ENCODE measurements around the gene RARRES1. TPM values are rescaled to one million over a fixed set of nuclear protein-coding genes. Genes with fewer than 3 reads are reported as not detected.

RARRES1 gene
- total RNA-seq, 1 experiment from 2014 or later = 0.81 TPM

DNA sequence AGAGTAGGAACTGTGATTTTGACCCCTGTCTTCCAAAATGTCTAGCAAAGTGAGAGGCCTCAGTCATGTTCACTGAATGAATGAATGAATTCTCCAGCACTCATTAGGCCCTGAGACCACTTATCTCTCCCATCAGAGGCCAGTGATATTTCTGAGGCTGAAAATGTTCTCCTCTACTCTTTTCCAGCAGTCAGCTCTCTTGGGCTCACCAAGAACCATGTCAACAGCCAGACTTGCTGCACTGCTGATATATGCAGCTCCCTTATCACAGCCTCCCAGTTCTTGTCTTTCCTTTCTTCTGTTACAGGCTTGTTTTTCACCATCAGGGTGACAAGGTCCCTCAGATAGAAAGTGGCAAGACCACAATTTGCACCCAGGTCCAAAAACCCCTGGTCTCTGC lies 40.9 kb upstream of the RARRES1 start:
- peak overlapping the region in 1 of 3 experiments; percentile 66; a peak in 2 of 7 replicates for H3K27ac Mint-ChIP-seq
- H2BK15ac ChIP-seq (ENCODE audit: low read depth, low read length) = no peak overlapping the region
- no peaks in the 10 kb centered on the region; the same call in 1 of the 2 replicates for H3K27me3 Mint-ChIP-seq (ENCODE audit: low read depth)
- no peak overlapping the region for H3K27ac ChIP-seq (ENCODE audit: insufficient read length, low read depth, low read length)
- H3K36me3 Mint-ChIP-seq (ENCODE audit: insufficient read depth in 1 of 3, low read depth in 3 of 3) = no peaks in the 10 kb centered on the region
- H3K4me3 Mint-ChIP-seq = no peak overlapping the region
- peaks cover 18 to 19% of the 10 kb centered on the region in 2 experiments for H3K4me1 Mint-ChIP-seq
- no peak overlapping the region for H3K9ac ChIP-seq (ENCODE audit: extremely low read depth, insufficient read length, low read length)
- no peaks in the 10 kb centered on the region for H3K9me3 ChIP-seq (ENCODE audit: control insufficient read depth, low read depth, low read length)
- H2BK12ac ChIP-seq (ENCODE audit: insufficient read length, low read depth, low read length) = no peak overlapping the region
- H3K23ac ChIP-seq (ENCODE audit: insufficient read length, low read depth, low read length) = no peak overlapping the region
- H3K4me1 ChIP-seq (ENCODE audit: insufficient read depth, low read length) = no peaks in the 10 kb centered on the region; the same call in 1 of the 2 replicates
- H3K79me1 ChIP-seq (ENCODE audit: insufficient read depth, low read depth, low read length, poor library complexity, severe bottlenecking) = no peaks in the 10 kb centered on the region
- no peak overlapping the region for H3K56ac ChIP-seq (ENCODE audit: insufficient read length, low read depth, low read length)
- H2BK120ac ChIP-seq (ENCODE audit: low read depth, low read length, poor library complexity, severe bottlenecking) = no peak overlapping the region
- no peak overlapping the region for H2AFZ ChIP-seq (ENCODE audit: low read length)
- TF ChIP-seq CTCF (conservative IDR thresholded peaks at IDR 0.05) = no peak
- no peak overlapping the region for H4K8ac ChIP-seq (replicated peaks; ENCODE audit: insufficient read length, low read depth, low read length)
- H2BK20ac ChIP-seq (ENCODE audit: low read depth, low read length, poor library complexity, severe bottlenecking) = no peak overlapping the region
- H4K5ac ChIP-seq (ENCODE audit: insufficient read length, low read depth, low read length) = no peak overlapping the region
- H3K27me3 ChIP-seq (ENCODE audit: insufficient read depth, low read length) = no peaks in the 10 kb centered on the region
- H3K23me2 ChIP-seq (ENCODE audit: insufficient read length, low read depth, low read length, poor library complexity, severe bottlenecking) = no peaks in the 10 kb centered on the region
- H3K18ac ChIP-seq (ENCODE audit: insufficient read length, low read depth, low read length) = no peak overlapping the region
- no peaks in the 10 kb centered on the region for H4K20me1 ChIP-seq (ENCODE audit: control insufficient read depth, insufficient read depth, insufficient read length)
- no peak overlapping the region for H4K91ac ChIP-seq (ENCODE audit: insufficient read length, low read depth, low read length)
- H3K14ac ChIP-seq (ENCODE audit: insufficient read depth, low read length) = no peak overlapping the region
- H2BK5ac ChIP-seq (ENCODE audit: insufficient read length, low read length) = no peak overlapping the region
- no peak overlapping the region for H2AK5ac ChIP-seq (ENCODE audit: insufficient read length, low read length)
- H3K9me3 Mint-ChIP-seq = no peaks in the 10 kb centered on the region
- H3T11ph ChIP-seq (ENCODE audit: low read length) = no peak overlapping the region
- DNase-seq = no peak
- no peak overlapping the region for H3K4ac ChIP-seq (ENCODE audit: low read depth, low read length)
- H3K79me2 ChIP-seq (ENCODE audit: insufficient read depth, low read length) = no peaks in the 10 kb centered on the region
- H3K4me2 ChIP-seq (ENCODE audit: insufficient read depth, insufficient read length, low read length) = no peak overlapping the region

Measured in H9 (cell line).